Tibial artery (tissue), 4 donors: ENCODE data around the gene TTC28.
"Not testable (repeated sequence)": the region's sequence is repeated elsewhere in the genome, so short reads cannot be mapped to it uniquely, and the experiment has no call there.

Experiments used
- DNase-seq, 2 donors: peaks; one replicate each; pipeline ENCODE4 v3.0.0-alpha.2; 2019
- H3K27ac ChIP-seq, 2 donors: fragments of 200-600 bp; sonication (generic) in 1 of 2; 1 replicate in 1 of 2; 2 replicates in 1 of 2; pipeline ENCODE4 v1.5.1; 2018 to 2019; ENCODE audit warnings: mild to moderate bottlenecking in 1 of 2
- H3K27me3 ChIP-seq, 2 donors: fragments of 200-600 bp; sonication (generic) in 1 of 2; one replicate each; pipeline versions ENCODE4 v1.5.1 to v1.6.0; 2016 to 2019
- H3K36me3 ChIP-seq, 3 donors: fragments of 200-600 bp; sonication (generic) in 2 of 3; one replicate each; pipeline ENCODE4 v1.5.1; 2016 to 2019; ENCODE audit warnings: mild to moderate bottlenecking in 2 of 3
- H3K4me1 ChIP-seq, 4 donors: fragments of 200-600 bp; sonication (generic) in 2 of 4; 1 replicate in 3 of 4; 2 replicates in 1 of 4; pipeline ENCODE4 v1.5.1; 2016 to 2019
- H3K4me3 ChIP-seq, 2 donors: fragments of 200-600 bp; sonication (generic) in 1 of 2; 1 replicate in 1 of 2; 2 replicates in 1 of 2; pipeline ENCODE4 v1.5.1; 2018 to 2019; ENCODE audit warnings: mild to moderate bottlenecking in 2 of 2
- H3K9me3 ChIP-seq, 3 donors: fragments of 200-600 bp; sonication (generic) in 1 of 3; one replicate each; pipeline ENCODE4 v1.5.1; 2016 to 2019
- CTCF ChIP-seq, 2 experiments: fragments of 200-600 bp in 1 of 2; fragments of 450-650 bp in 1 of 2; IDR thresholded peaks; one replicate each; pipeline ENCODE4 v1.5.1; 2017 to 2019; ENCODE audit warnings: antibody characterized with exemption in 2 of 2, mild to moderate bottlenecking in 1 of 2, moderate library complexity in 1 of 2
- intact Hi-C: fragments of 100-400 bp; cut with DNase I; formaldehyde crosslinking; loops from one replicate; pipeline ENCODE4 v1.15.0; 2023; ENCODE audit warnings: low total_unique reads

TTC28 gene

GRCh38 chr22:28706845-28707244 lies 27.2 kb upstream of the TTC28 start:
- intact Hi-C loops, result no loop called here
- H3K4me3 ChIP-seq, result no peak overlapping the region
- DNase-seq, result peak in 1 of 2 donors; percentile 10
- no peak for TF ChIP-seq CTCF (IDR thresholded peaks at IDR 0.05)
- peaks cover 0 to 7% (median 4%) of the 10 kb centered on the region in 4 donors for H3K4me1 ChIP-seq
- H3K36me3 ChIP-seq, result no peaks in the 10 kb centered on the region
- no peak overlapping the region for H3K27ac ChIP-seq
- H3K9me3 ChIP-seq, result no peaks in the 10 kb centered on the region
- H3K27me3 ChIP-seq, result no peaks in the 10 kb centered on the region

- H3K27me3 ChIP-seq, result no peaks in the 10 kb centered on the region
- no peak for TF ChIP-seq CTCF (IDR thresholded peaks at IDR 0.05)
- H3K27ac ChIP-seq, result no peak overlapping the region
- no peak overlapping the region for H3K4me3 ChIP-seq
- no peaks in the 10 kb centered on the region for H3K36me3 ChIP-seq
- no peaks in the 10 kb centered on the region for H3K9me3 ChIP-seq
- no peaks in the 10 kb centered on the region for H3K4me1 ChIP-seq
- DNase-seq, result no peak
- intact Hi-C loops, result no loop called here
Observed at GRCh38 chr22:28703436-28703835, 23.8 kb upstream of the TTC28 start.

- TF ChIP-seq CTCF (IDR thresholded peaks at IDR 0.05), result no peak
- DNase-seq, result no peak
- intact Hi-C loops, result no loop called here
- H3K27me3 ChIP-seq, result no peaks in the 10 kb centered on the region
- H3K4me1 ChIP-seq, result no peaks in the 10 kb centered on the region
- H3K4me3 ChIP-seq, result no peak overlapping the region
- H3K9me3 ChIP-seq, result no peaks in the 10 kb centered on the region
- no peak overlapping the region for H3K27ac ChIP-seq
- H3K36me3 ChIP-seq, result no peaks in the 10 kb centered on the region
Observed at GRCh38 chr22:28702891-28703290, 23.3 kb upstream of the TTC28 start.

- H3K9me3 ChIP-seq, H3K36me3 ChIP-seq, DNase-seq, intact Hi-C loops, H3K4me3 ChIP-seq, H3K4me1 ChIP-seq, H3K27me3 ChIP-seq, H3K27ac ChIP-seq: not testable (repeated sequence)
Observed at GRCh38 chr22:28693041-28693760, 13.6 kb upstream of the TTC28 start.

- H3K27me3 ChIP-seq, H3K9me3 ChIP-seq, H3K4me1 ChIP-seq, H3K27ac ChIP-seq, DNase-seq, H3K36me3 ChIP-seq, H3K4me3 ChIP-seq: not testable (repeated sequence)
- intact Hi-C loops, result loop anchor here (10.0 kb wide), 1 partner anchor 55 kb away; the partner anchor contains the start of genes CHEK2 and HSCB
Observed at GRCh38 chr22:28689796-28690195, 10.2 kb upstream of the TTC28 start.

- intact Hi-C loops, result loop anchor here (10.0 kb wide), 1 partner anchor 62 kb away; the partner anchor contains the start of genes CHEK2 and HSCB
Observed at GRCh38 chr22:28682966-28683365, 3.3 kb upstream of the TTC28 start.

GRCh38 chr22:28680813-28681490 lies 1.3 kb upstream of the TTC28 start:
- H3K27me3 ChIP-seq, H3K4me3 ChIP-seq, H3K27ac ChIP-seq, DNase-seq, H3K9me3 ChIP-seq, H3K36me3 ChIP-seq: not testable (repeated sequence)
- H3K4me1 ChIP-seq, result peaks cover 0 to 15% (median 3%) of the 10 kb centered on the region in 4 donors
- intact Hi-C loops, result loop anchor here (10.0 kb wide), 1 partner anchor 64 kb away; the partner anchor contains the start of genes CHEK2 and HSCB

More at GRCh38 chr22:28682966-28683365, 3.3 kb upstream of the TTC28 start:
- not testable (repeated sequence) for H3K27ac ChIP-seq, DNase-seq, H3K27me3 ChIP-seq, H3K36me3 ChIP-seq, H3K4me3 ChIP-seq, H3K9me3 ChIP-seq
- peaks cover 0 to 15% (median 3%) of the 10 kb centered on the region in 4 donors for H3K4me1 ChIP-seq

- H3K27me3 ChIP-seq, H3K36me3 ChIP-seq, intact Hi-C loops, H3K9me3 ChIP-seq: not testable (repeated sequence)
- Histone ChIP-seq H3K4me1 (peaks cover 0 to 15% (median 3%) of the 10 kb centered on the region in 4 donors), H3K4me3 (peak overlapping the region; percentile 82 to 90), H3K27ac (peak overlapping the region; percentile 68 to 71)
- peak; percentile 22 to 50 for DNase-seq
Observed at GRCh38 chr22:28678778-28679610, 646 bp downstream of the TTC28 start.

GRCh38 chr22:28678170-28678569 lies 1.5 kb downstream of the TTC28 start:
- H3K27ac ChIP-seq, H3K36me3 ChIP-seq, H3K4me3 ChIP-seq, intact Hi-C loops, H3K9me3 ChIP-seq, H3K27me3 ChIP-seq: not testable (repeated sequence)
- peak in 1 of 2 donors; percentile 32 for DNase-seq
- H3K4me1 ChIP-seq, result peaks cover 0 to 15% (median 3%) of the 10 kb centered on the region in 4 donors
